A549 (cell line): ENCODE results near the gene U2SURP. TPM values are rescaled to one million over a fixed set of nuclear protein-coding genes. Genes with fewer than 3 reads are reported as not detected.
A peak's percentile ranks its signal among the peaks of the same experiment; 100 is the strongest.

Source experiments
- ATAC-seq, 2 experiments: fragments of 200-7000 bp in 1 of 2; fragments of >200 bp in 1 of 2; cut with Nextera tagmentation in 1 of 2; cut with Tn5 transposase in 1 of 2; 3 replicates each; pipeline versions ENCODE4 v1.8.0 to v1.9.1; 2018 to 2020; ENCODE audit warnings: mild to moderate bottlenecking in 1 of 2, moderate library complexity in 1 of 2
- CTCF ChIA-PET: fragments of 300-600 bp; sonication (Branson Sonifier 250); formaldehyde crosslinking; extraction: SDS; loops from one replicate; lab custom pipeline; 2021; ENCODE audit warnings: antibody characterized with exemption, inconsistent platforms; lab: Yijun Ruan, JAX
- POLR2A ChIA-PET: fragments of 350-600 bp; formaldehyde crosslinking; extraction: SDS; loops from one replicate; lab custom pipeline; 2021; ENCODE audit warnings: antibody characterized with exemption, inconsistent platforms; lab: Yijun Ruan, JAX
- DNase-seq, 2 experiments: peaks; one replicate each; pipeline versions ENCODE4 v3.0.0 to v3.0.0-alpha.2; 2011 to 2016; ENCODE audit warnings: low read depth in 1 of 2, low spot score in 1 of 2
- FAIRE-seq: peaks from 2 replicates; lab custom pipeline; 2011; peaks lifted over from hg19 to GRCh38; lab: Jason Lieb, UNC
- H3K27ac ChIP-seq, 2 experiments: fragments of >200 bp; sonication (Bioruptor Twin); formaldehyde crosslinking; 3 replicates each; pipeline ENCODE4 v1.5.1; 2016 to 2017
- H3K4me1 ChIP-seq: fragments of >200 bp; sonication (Bioruptor Twin); formaldehyde crosslinking; 3 replicates; pipeline ENCODE4 v1.6.1; 2016
- H3K4me2 ChIP-seq: fragments of >200 bp; sonication (Bioruptor Twin); formaldehyde crosslinking; 3 replicates; pipeline ENCODE4 v1.6.1; 2016
- H3K4me3 ChIP-seq: fragments of >200 bp; sonication (Bioruptor Twin); formaldehyde crosslinking; 3 replicates; pipeline ENCODE4 v1.5.1; 2016
- H3K9me3 ChIP-seq: fragments of >200 bp; sonication (Bioruptor Twin); formaldehyde crosslinking; 3 replicates; pipeline ENCODE4 v1.6.1; 2016
- CBX2 ChIP-seq: fragments of 200-600 bp; sonication (generic); IDR thresholded peaks from 2 replicates; pipeline ENCODE4 v1.6.1; 2016; ENCODE audit warnings: low read depth, mild to moderate bottlenecking, borderline replicate concordance
- CEBPB ChIP-seq, 2 experiments: fragments of >200 bp in 1 of 2; sonication (Bioruptor Twin) in 1 of 2; formaldehyde crosslinking in 1 of 2; IDR thresholded peaks; 2 replicates each; pipeline ENCODE4 v1.6.1; 2012 to 2016
- CTCF ChIP-seq: fragments of >200 bp; sonication (Bioruptor Twin); formaldehyde crosslinking; IDR thresholded peaks from 3 replicates; pipeline ENCODE4 v1.5.1; 2016
- EP300 ChIP-seq, 2 experiments: fragments of >200 bp; sonication (Bioruptor Twin); formaldehyde crosslinking; IDR thresholded peaks; 2 replicates in 1 of 2; 3 replicates in 1 of 2; pipeline ENCODE4 v1.6.1; 2016 to 2017
- ESRRA ChIP-seq: fragments of 150-350 bp; IDR thresholded peaks from 2 replicates; pipeline ENCODE4 v1.6.1; 2014; ENCODE audit warnings: mild to moderate bottlenecking, low read length, borderline replicate concordance
- GATA3 ChIP-seq: IDR thresholded peaks from 2 replicates; pipeline ENCODE4 v1.6.1; 2012; ENCODE audit warnings: borderline replicate concordance
- HDAC2 ChIP-seq: fragments of 200-600 bp; sonication (generic); IDR thresholded peaks from 2 replicates; pipeline ENCODE4 v1.6.1; 2016
- HMGXB4 ChIP-seq: fragments of 250-450 bp; sonication (Bioruptor Pico); IDR thresholded peaks from 2 replicates; pipeline ENCODE4 v1.5.0; 2021; ENCODE audit warnings: mild to moderate bottlenecking, moderate library complexity, borderline replicate concordance
- HOXA7 ChIP-seq: fragments of 250-450 bp; sonication (Bioruptor Pico); IDR thresholded peaks from 2 replicates; pipeline ENCODE4 v1.5.0; 2020; ENCODE audit warnings: mild to moderate bottlenecking, moderate library complexity
- JUN ChIP-seq, 2 experiments: fragments of >200 bp; sonication (Bioruptor Twin); formaldehyde crosslinking; IDR thresholded peaks; 2 replicates in 1 of 2; 3 replicates in 1 of 2; pipeline ENCODE4 v1.6.1; 2016 to 2017
- NFE2L2 ChIP-seq: fragments of 150-350 bp; conservative IDR thresholded peaks from 2 replicates; pipeline ENCODE4 v1.6.1; 2014; ENCODE audit warnings: low read length
- PHF8 ChIP-seq: fragments of 200-600 bp; sonication (generic); IDR thresholded peaks from 2 replicates; pipeline ENCODE4 v1.6.1; 2016; ENCODE audit warnings: low read depth, mild to moderate bottlenecking, antibody characterized with exemption, moderate library complexity, borderline replicate concordance
- RARB ChIP-seq: fragments of 250-450 bp; sonication (Bioruptor Pico); IDR thresholded peaks from 2 replicates; pipeline ENCODE4 v1.8.0; 2021; ENCODE audit warnings: mild to moderate bottlenecking, moderate library complexity
- RFX5 ChIP-seq: fragments of 450-650 bp; IDR thresholded peaks from 2 replicates; pipeline ENCODE4 v1.7.1; 2014; ENCODE audit warnings: antibody characterized with exemption, mild to moderate bottlenecking, moderate library complexity
- RNF2 ChIP-seq: fragments of 200-600 bp; sonication (generic); IDR thresholded peaks from 2 replicates; pipeline ENCODE4 v1.6.1; 2016; ENCODE audit warnings: low read depth, mild to moderate bottlenecking, antibody characterized with exemption, moderate library complexity, borderline replicate concordance
- SREBF2 ChIP-seq: fragments of 450-650 bp; IDR thresholded peaks from 2 replicates; pipeline ENCODE4 v1.6.1; 2014; ENCODE audit warnings: mild to moderate bottlenecking, moderate library complexity
- TP53 ChIP-seq: fragments of 250-450 bp; sonication (Bioruptor Pico); IDR thresholded peaks from 2 replicates; pipeline ENCODE4 v1.5.0; 2021; ENCODE audit warnings: mild to moderate bottlenecking, moderate library complexity
- ZC3H11A ChIP-seq: fragments of 450-650 bp; IDR thresholded peaks from 2 replicates; pipeline ENCODE4 v1.6.1; 2014; ENCODE audit warnings: antibody characterized with exemption, mild to moderate bottlenecking
- ZSCAN20 ChIP-seq: fragments of 250-450 bp; sonication (Bioruptor Pico); IDR thresholded peaks from 2 replicates; pipeline ENCODE4 v1.8.0; 2022; ENCODE audit warnings: mild to moderate bottlenecking, moderate library complexity
- WGBS: methylation state at CpG from one replicate; pipeline ENCODE4 v1.1.6; 2017; ENCODE audit errors: missing lambda C conversion rate; 5-methylcytosine and 5-hydroxymethylcytosine counted together
- polyA plus RNA-seq, 4 experiments: library from polyadenylated mRNA; depleted of rRNA in 3 of 4; stranded (reverse); fragments of >200 nt; fragmentation: RNase III in 1 of 4; extraction: RNeasy Plus Mini Kit Qiagen cat#74134 plus additional on column Dnase treatment in 1 of 4; gene quantifications; 2 replicates in 3 of 4; 3 replicates in 1 of 4; pipeline ENCODE4 v1.2.3, GENCODE V29; 2011 to 2017
- TF ChIP-seq, protein P1 (sequence below): IDR thresholded peaks from 2 replicates; pipeline ENCODE4 v1.6.1; 2012
- TF ChIP-seq, protein P2 (sequence below): fragments of >200 bp; sonication (Bioruptor Twin); formaldehyde crosslinking; IDR thresholded peaks from 3 replicates; pipeline ENCODE4 v1.6.1; 2016

Gene U2SURP
- polyA plus RNA-seq, 2 of the 4 experiments (the other 2 are of a cell fraction) = 90.1 to 166 TPM

DNA sequence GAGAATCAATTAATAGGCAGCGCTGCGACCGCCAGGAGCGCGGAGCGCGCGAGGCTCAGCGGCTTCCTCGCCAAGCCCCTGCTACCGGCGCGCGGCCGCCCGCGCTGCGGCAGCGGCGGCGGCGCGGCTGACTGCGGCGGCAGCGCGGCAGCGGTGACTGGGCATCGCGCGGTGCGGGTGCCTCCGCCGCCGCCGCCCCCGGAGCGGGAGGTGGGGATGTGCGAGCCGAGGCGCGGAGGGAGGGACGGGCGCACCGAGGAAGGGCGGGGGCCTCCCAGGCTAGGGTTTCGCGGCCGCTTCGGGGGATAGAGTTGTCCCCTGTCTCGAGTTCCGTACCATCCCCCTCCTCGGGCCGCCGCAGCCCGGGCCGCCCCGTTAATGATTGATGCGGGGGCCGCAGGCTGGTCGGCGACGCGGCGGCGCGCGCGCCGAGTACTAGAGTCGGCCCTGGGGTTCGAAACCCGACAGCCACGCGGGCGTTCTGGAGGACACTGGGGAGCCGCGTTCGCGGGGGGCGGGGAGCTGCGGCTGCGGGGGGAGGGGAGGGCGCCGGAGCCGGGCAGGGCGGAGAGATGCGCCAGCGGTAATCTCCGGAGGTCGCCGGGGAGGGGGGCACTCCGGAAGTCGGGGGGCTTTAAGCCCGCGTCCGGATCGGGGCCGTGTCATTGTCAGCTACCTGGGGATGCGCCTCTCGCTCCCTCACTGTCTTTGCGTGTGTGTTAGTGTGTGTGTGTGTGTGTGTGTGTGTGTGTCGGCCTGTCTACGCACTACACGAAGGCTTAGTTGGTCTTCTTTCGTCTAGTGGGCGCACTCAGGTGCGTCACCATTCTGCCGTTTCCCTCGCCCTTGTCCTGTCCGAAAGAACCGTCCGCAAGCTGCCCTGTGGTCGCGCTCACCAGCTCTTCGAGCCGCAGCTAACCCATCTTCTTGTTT lies 37.6 kb upstream of the U2SURP start, which contains the start of gene PAQR9:
PAQR9 (minus strand) TSS at position 159 of the 933 bp plus-strand sequence. CDS start 338 bp downstream, outside the sequence.
- POLR2A ChIA-PET = no interaction called here
- H3K4me2 ChIP-seq = peak within 1 kb of the TSS; percentile 83
- ATAC-seq = peak; percentile 71 to 82
- H3K4me3 ChIP-seq = peak within 1 kb of the TSS; percentile 59
- TF ChIP-seq ZSCAN20 (CRISPR knock-in tag) (no peak), JUN (IDR thresholded peaks at IDR 0.05) (peak in 1 of 2 experiments; percentile 44; a peak in 2 of 5 replicates), PHF8 (peak; percentile 65; the same call in 1 of the 2 replicates)
- TF ChIP-seq, protein P1, sequence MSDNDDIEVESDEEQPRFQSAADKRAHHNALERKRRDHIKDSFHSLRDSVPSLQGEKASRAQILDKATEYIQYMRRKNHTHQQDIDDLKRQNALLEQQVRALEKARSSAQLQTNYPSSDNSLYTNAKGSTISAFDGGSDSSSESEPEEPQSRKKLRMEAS = 0 out of 2 replicates have a peak, but pooled peaks have one; percentile 30
- TF ChIP-seq, protein P2, sequence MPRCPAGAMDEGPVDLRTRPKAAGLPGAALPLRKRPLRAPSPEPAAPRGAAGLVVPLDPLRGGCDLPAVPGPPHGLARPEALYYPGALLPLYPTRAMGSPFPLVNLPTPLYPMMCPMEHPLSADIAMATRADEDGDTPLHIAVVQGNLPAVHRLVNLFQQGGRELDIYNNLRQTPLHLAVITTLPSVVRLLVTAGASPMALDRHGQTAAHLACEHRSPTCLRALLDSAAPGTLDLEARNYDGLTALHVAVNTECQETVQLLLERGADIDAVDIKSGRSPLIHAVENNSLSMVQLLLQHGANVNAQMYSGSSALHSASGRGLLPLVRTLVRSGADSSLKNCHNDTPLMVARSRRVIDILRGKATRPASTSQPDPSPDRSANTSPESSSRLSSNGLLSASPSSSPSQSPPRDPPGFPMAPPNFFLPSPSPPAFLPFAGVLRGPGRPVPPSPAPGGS = peak; percentile 24; the same call in 1 of the 3 replicates
- TF ChIP-seq, all 56 proteins: peak for 4
- Histone ChIP-seq H3K9me3 (no peaks in the 10 kb centered on the region), H3K4me1 (peaks cover 40% of the 10 kb centered on the region), H3K27ac (peak within 1 kb of the TSS; percentile 71 to 94)
- 64% methylated on average over 23 of the region's 117 CpGs for WGBS
- no peak for FAIRE-seq
- CTCF ChIA-PET = interaction anchor here (0.7 to 1.3 kb wide), 7 partner anchors 9 to 20 kb away, joined by 3 to 5 read pairs (median 3); no protein-coding TSS in a partner anchor
- DNase-seq = peak; percentile 44 to 58

DNA sequence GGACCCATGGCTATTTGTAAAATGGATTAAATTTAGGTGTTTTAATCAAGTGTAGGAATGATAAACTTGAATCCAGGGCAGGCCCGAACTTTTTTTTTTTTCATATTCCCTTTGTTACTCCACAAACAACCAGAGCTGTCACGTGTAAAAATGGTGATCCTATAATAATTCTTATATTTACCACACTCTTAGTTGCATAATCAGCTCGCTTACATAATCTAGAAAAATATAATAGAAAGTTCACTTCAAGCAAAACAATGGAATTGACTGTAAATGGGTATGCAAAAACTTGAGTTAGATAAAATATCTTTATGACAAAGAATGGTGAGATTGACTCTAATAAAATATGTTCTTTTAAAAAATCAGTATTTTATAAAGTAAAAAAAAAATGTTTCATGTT lies 35.8 kb upstream of the U2SURP start:
- FAIRE-seq (no peak), DNase-seq (no peak), ATAC-seq (no peak)
- no peaks in the 10 kb centered on the region for H3K9me3 ChIP-seq
- H3K4me1 ChIP-seq = peaks cover 22% of the 10 kb centered on the region
- no peak overlapping the region for H3K4me3 ChIP-seq
- TF ChIP-seq SREBF2 (no peak), RNF2 (no peak), CTCF (no peak), RARB (CRISPR knock-in tag) (no peak), ZC3H11A (no peak), RFX5 (no peak), NFE2L2 (no peak), CBX2 (no peak), TP53 (no peak), HDAC2 (no peak), CEBPB (IDR thresholded peaks at IDR 0.05) (no peak), HOXA7 (CRISPR knock-in tag) (no peak), GATA3 (no peak), ESRRA (no peak), EP300 (IDR thresholded peaks at IDR 0.05) (no peak), JUN (IDR thresholded peaks at IDR 0.05) (no peak), HMGXB4 (CRISPR knock-in tag) (no peak)
- H3K4me2 ChIP-seq = no peak overlapping the region
- CTCF ChIA-PET = interaction anchor here (0.6 to 2.5 kb wide), 8 partner anchors 10 to 173 kb away, joined by 3 to 12 read pairs (median 4); no protein-coding TSS in a partner anchor
- POLR2A ChIA-PET = no interaction called here
- no peak overlapping the region for H3K27ac ChIP-seq
- 92% methylated on average over 3 of the region's 3 CpGs for WGBS
